Measurements from ENCODE around the gene ADI1. TPM values are rescaled to one million over a fixed set of nuclear protein-coding genes. Genes with fewer than 3 reads are reported as not detected.

Gene ADI1
- total and polyA plus RNA-seq, 12 donors = 50.0 to 160 (median 103) TPM

- TF ChIP-seq POLR2A (IDR thresholded peaks at IDR 0.05) (no peak), CTCF (IDR thresholded peaks at IDR 0.05) (no peak)
- 94 to 98% (median 96%) methylated on average over 3 of the region's 3 CpGs for WGBS, 4 donors
- H3K4me1 ChIP-seq (replicated peaks in 1 of 2) = peaks cover 0 to 6% of the 10 kb centered on the region in 2 donors
- peak in 1 of 7 donors; percentile 3 for DNase-seq
- peaks cover 0 to 43% of the 10 kb centered on the region in 2 donors for H3K36me3 ChIP-seq (replicated peaks in 1 of 2)
- H3K9me3 ChIP-seq (replicated peaks in 1 of 3) = no peaks in the 10 kb centered on the region
- intact Hi-C loops (cut with DNase I) = no loop called here
- H3K27me3 ChIP-seq = no peaks in the 10 kb centered on the region
- no peak overlapping the region for H3K4me3 ChIP-seq
- H3K27ac ChIP-seq = no peak overlapping the region
Observed at GRCh38 chr2:3513026-3513810, 6.1 kb downstream of the ADI1 start.

GRCh38 chr2:3512086-3512485, 7.2 kb downstream of the ADI1 start:
- Histone ChIP-seq H3K4me1 (replicated peaks in 1 of 2) (no peaks in the 10 kb centered on the region), H3K27me3 (no peaks in the 10 kb centered on the region), H3K4me3 (no peak overlapping the region), H3K27ac (no peak overlapping the region), H3K9me3 (replicated peaks in 1 of 3) (no peaks in the 10 kb centered on the region), H3K36me3 (replicated peaks in 1 of 2) (peaks cover 0 to 43% of the 10 kb centered on the region in 2 donors)
- WGBS, 4 donors = 70 to 87% (median 79%) methylated on average over 2 of the region's 2 CpGs
- DNase-seq = no peak
- TF ChIP-seq CTCF (IDR thresholded peaks at IDR 0.05) (no peak), POLR2A (IDR thresholded peaks at IDR 0.05) (no peak)
- intact Hi-C loops (cut with DNase I) = no loop called here

- H3K9me3 ChIP-seq (replicated peaks in 1 of 3) = no peaks in the 10 kb centered on the region
- peaks cover 0 to 31% of the 10 kb centered on the region in 2 donors for H3K36me3 ChIP-seq (replicated peaks in 1 of 2)
- intact Hi-C loops (cut with DNase I) = no loop called here
- DNase-seq = peak in 5 of 7 donors; percentile 29 to 68 (median 57)
- H3K4me3 ChIP-seq = no peak overlapping the region
- H3K4me1 ChIP-seq (replicated peaks in 1 of 2) = peaks cover 4% of the 10 kb centered on the region in 2 donors
- H3K27ac ChIP-seq = no peak overlapping the region
- WGBS, 4 donors = 43 to 51% (median 48%) methylated on average over 4 of the region's 4 CpGs
- TF ChIP-seq CTCF (IDR thresholded peaks at IDR 0.05) (no peak), POLR2A (IDR thresholded peaks at IDR 0.05) (no peak)
- H3K27me3 ChIP-seq = no peaks in the 10 kb centered on the region
Observed at GRCh38 chr2:3505771-3506170, 13.6 kb downstream of the ADI1 start.

- Histone ChIP-seq H3K27ac (no peak overlapping the region), H3K27me3 (no peaks in the 10 kb centered on the region), H3K4me1 (replicated peaks in 1 of 2) (peaks cover 4% of the 10 kb centered on the region in 2 donors), H3K36me3 (replicated peaks in 1 of 2) (peaks cover 0 to 31% of the 10 kb centered on the region in 2 donors), H3K4me3 (no peak overlapping the region), H3K9me3 (replicated peaks in 1 of 3) (no peaks in the 10 kb centered on the region)
- no peak for TF ChIP-seq CTCF (IDR thresholded peaks at IDR 0.05)
- TF ChIP-seq POLR2A (IDR thresholded peaks at IDR 0.05) = no peak
- intact Hi-C loops (cut with DNase I) = no loop called here
- WGBS, 4 donors = 93 to 98% (median 95%) methylated on average over 5 of the region's 5 CpGs
- peak in 1 of 7 donors; percentile 5 for DNase-seq
Observed at GRCh38 chr2:3504741-3505140, 14.6 kb downstream of the ADI1 start.

Data from adrenal gland (tissue), 12 donors.